GM18873 (cell line): ENCODE results near the gene TP53BP1.

Experiments
- ATAC-seq: cut with Tn5 transposase; IDR thresholded peaks from one replicate; pipeline ENCODE4 v1.9.1; 2021; ENCODE audit warnings: mild to moderate bottlenecking, moderate library complexity, moderate number of reproducible peaks; ENCODE audit not compliant: unreplicated experiment, low FRiP score

TP53BP1 gene

GRCh38 chr15:43370310-43370974 lies 122.5 kb downstream of the TP53BP1 start:
- peak; percentile 11 for ATAC-seq

GRCh38 chr15:43361313-43361903 lies 131.5 kb downstream of the TP53BP1 start:
- ATAC-seq, result no peak

GRCh38 chr15:43360821-43361220 lies 132.1 kb downstream of the TP53BP1 start:
- no peak for ATAC-seq
